Measurements from ENCODE around the gene CPSF4. TPM values are rescaled to one million over a fixed set of nuclear protein-coding genes. Genes with fewer than 3 reads are reported as not detected.
A peak's percentile ranks its signal among the peaks of the same experiment; 100 is the strongest.

The CPSF4 gene
- total and polyA plus RNA-seq, 5 donors = 16.2 to 21.9 (median 17.9) TPM

GRCh38 chr7:99396418-99397296 lies 42.1 kb upstream of the CPSF4 start:
- ATAC-seq (no peak), DNase-seq (peak in 2 of 3 donors; percentile 18 to 50)
- 74% methylated on average over 21 of the region's 21 CpGs for WGBS
- H3K4me1 ChIP-seq (ENCODE audit: control insufficient read depth, insufficient read depth, low read length) = no peaks in the 10 kb centered on the region
- no peaks in the 10 kb centered on the region for H3K27me3 ChIP-seq (ENCODE audit: control insufficient read depth, insufficient read depth)
- no peak overlapping the region for H3K27ac ChIP-seq (ENCODE audit: low read length)
- intact Hi-C loops (cut with DNase I) = no loop called here
- H3K4me3 ChIP-seq (ENCODE audit: low read length) = no peak overlapping the region
- no peaks in the 10 kb centered on the region for H3K9me3 ChIP-seq (ENCODE audit: control insufficient read depth, low read length)

GRCh38 chr7:99397297-99397983 lies 41.3 kb upstream of the CPSF4 start:
- H3K4me1 ChIP-seq (ENCODE audit: control insufficient read depth, insufficient read depth, low read length) = no peaks in the 10 kb centered on the region
- H3K4me3 ChIP-seq (ENCODE audit: low read length) = no peak overlapping the region
- H3K27ac ChIP-seq (ENCODE audit: low read length) = no peak overlapping the region
- ATAC-seq (no peak), DNase-seq (peak in 2 of 3 donors; percentile 47 to 54)
- intact Hi-C loops (cut with DNase I) = no loop called here
- 75% methylated on average over 18 of the region's 18 CpGs for WGBS
- H3K9me3 ChIP-seq (ENCODE audit: control insufficient read depth, low read length) = no peaks in the 10 kb centered on the region
- H3K27me3 ChIP-seq (ENCODE audit: control insufficient read depth, insufficient read depth) = no peaks in the 10 kb centered on the region

GRCh38 chr7:99398891-99399445 lies 39.8 kb upstream of the CPSF4 start:
- Histone ChIP-seq H3K27ac (ENCODE audit: low read length) (no peak overlapping the region), H3K27me3 (ENCODE audit: control insufficient read depth, insufficient read depth) (no peaks in the 10 kb centered on the region), H3K4me3 (ENCODE audit: low read length) (no peak overlapping the region), H3K4me1 (ENCODE audit: control insufficient read depth, insufficient read depth, low read length) (no peaks in the 10 kb centered on the region), H3K9me3 (ENCODE audit: control insufficient read depth, low read length) (no peaks in the 10 kb centered on the region)
- 73% methylated on average over 5 of the region's 5 CpGs for WGBS
- ATAC-seq (no peak), DNase-seq (peak in 2 of 3 donors; percentile 8 to 20)
- intact Hi-C loops (cut with DNase I) = no loop called here

- 72% methylated on average over 6 of the region's 6 CpGs for WGBS
- Histone ChIP-seq H3K27ac (ENCODE audit: low read length) (no peak overlapping the region), H3K27me3 (ENCODE audit: control insufficient read depth, insufficient read depth) (no peaks in the 10 kb centered on the region)
Measured at GRCh38 chr7:99399597-99399996, 39.1 kb upstream of the CPSF4 start.

GRCh38 chr7:99402854-99403253 lies 35.9 kb upstream of the CPSF4 start:
- DNase-seq (no peak), ATAC-seq (no peak)
- H3K27me3 ChIP-seq (ENCODE audit: control insufficient read depth, insufficient read depth) = no peaks in the 10 kb centered on the region
- H3K4me3 ChIP-seq (ENCODE audit: low read length) = no peak overlapping the region
- H3K4me1 ChIP-seq (ENCODE audit: control insufficient read depth, insufficient read depth, low read length) = peaks cover 3% of the 10 kb centered on the region
- H3K27ac ChIP-seq (ENCODE audit: low read length) = no peak overlapping the region
- 98% methylated on average over 3 of the region's 3 CpGs for WGBS
- no peaks in the 10 kb centered on the region for H3K9me3 ChIP-seq (ENCODE audit: control insufficient read depth, low read length)
- intact Hi-C loops (cut with DNase I) = no loop called here

More at GRCh38 chr7:99399597-99399996, 39.1 kb upstream of the CPSF4 start:
- Histone ChIP-seq H3K9me3 (ENCODE audit: control insufficient read depth, low read length) (no peaks in the 10 kb centered on the region), H3K4me1 (ENCODE audit: control insufficient read depth, insufficient read depth, low read length) (no peaks in the 10 kb centered on the region), H3K4me3 (ENCODE audit: low read length) (no peak overlapping the region)
- peak in 2 of 3 donors; percentile 6 to 32 for DNase-seq
- no peak for ATAC-seq
- intact Hi-C loops (cut with DNase I) = no loop called here

- 93% methylated on average over 5 of the region's 5 CpGs for WGBS
- no peaks in the 10 kb centered on the region for H3K27me3 ChIP-seq (ENCODE audit: control insufficient read depth, insufficient read depth)
- peak in 2 of 3 donors; percentile 33 to 35 for DNase-seq
- H3K27ac ChIP-seq (ENCODE audit: low read length) = no peak overlapping the region
- H3K9me3 ChIP-seq (ENCODE audit: control insufficient read depth, low read length) = no peaks in the 10 kb centered on the region
- peaks cover 3% of the 10 kb centered on the region for H3K4me1 ChIP-seq (ENCODE audit: control insufficient read depth, insufficient read depth, low read length)
- no peak for ATAC-seq
- H3K4me3 ChIP-seq (ENCODE audit: low read length) = no peak overlapping the region
- intact Hi-C loops (cut with DNase I) = no loop called here
Measured at GRCh38 chr7:99403764-99404163, 35.0 kb upstream of the CPSF4 start.

- DNase-seq (peak in 2 of 3 donors; percentile 58 to 67), ATAC-seq (no peak)
- Histone ChIP-seq H3K4me3 (ENCODE audit: low read length) (no peak overlapping the region), H3K9me3 (ENCODE audit: control insufficient read depth, low read length) (no peaks in the 10 kb centered on the region), H3K27me3 (ENCODE audit: control insufficient read depth, insufficient read depth) (no peaks in the 10 kb centered on the region), H3K27ac (ENCODE audit: low read length) (no peak overlapping the region), H3K4me1 (ENCODE audit: control insufficient read depth, insufficient read depth, low read length) (peaks cover 3% of the 10 kb centered on the region)
- intact Hi-C loops (cut with DNase I) = no loop called here
- 78% methylated on average over 18 of the region's 18 CpGs for WGBS
Measured at GRCh38 chr7:99404235-99404976, 34.3 kb upstream of the CPSF4 start.

- H3K4me1 ChIP-seq (ENCODE audit: control insufficient read depth, insufficient read depth, low read length) = peaks cover 6% of the 10 kb centered on the region
- H3K27me3 ChIP-seq (ENCODE audit: control insufficient read depth, insufficient read depth) = no peaks in the 10 kb centered on the region
- DNase-seq (peak in 2 of 3 donors; percentile 41 to 51), ATAC-seq (no peak)
- H3K4me3 ChIP-seq (ENCODE audit: low read length) = no peak overlapping the region
- H3K9me3 ChIP-seq (ENCODE audit: control insufficient read depth, low read length) = no peaks in the 10 kb centered on the region
- intact Hi-C loops (cut with DNase I) = no loop called here
- WGBS = 93% methylated on average over 10 of the region's 10 CpGs
- no peak overlapping the region for H3K27ac ChIP-seq (ENCODE audit: low read length)
Measured at GRCh38 chr7:99404977-99405320, 33.8 kb upstream of the CPSF4 start.

- Histone ChIP-seq H3K4me1 (ENCODE audit: control insufficient read depth, insufficient read depth, low read length) (peaks cover 7% of the 10 kb centered on the region), H3K4me3 (ENCODE audit: low read length) (no peak overlapping the region)
- intact Hi-C loops (cut with DNase I) = no loop called here
Measured at GRCh38 chr7:99406557-99406956, 32.2 kb upstream of the CPSF4 start.

GRCh38 chr7:99407872-99408378 lies 30.8 kb upstream of the CPSF4 start:
- ATAC-seq (peak; percentile 8 to 71), DNase-seq (peak; percentile 71 to 79 (median 75))
- intact Hi-C loops (cut with DNase I) = no loop called here

More at GRCh38 chr7:99406557-99406956, 32.2 kb upstream of the CPSF4 start:
- 66% methylated on average over 1 of the region's 1 CpG for WGBS
- ATAC-seq (no peak), DNase-seq (peak in 1 of 3 donors; percentile 4)
- Histone ChIP-seq H3K27ac (ENCODE audit: low read length) (no peak overlapping the region), H3K27me3 (ENCODE audit: control insufficient read depth, insufficient read depth) (no peaks in the 10 kb centered on the region), H3K9me3 (ENCODE audit: control insufficient read depth, low read length) (no peaks in the 10 kb centered on the region)

More at GRCh38 chr7:99407872-99408378, 30.8 kb upstream of the CPSF4 start:
- Histone ChIP-seq H3K27ac (ENCODE audit: low read length) (peak overlapping the region; percentile 99), H3K4me3 (ENCODE audit: low read length) (peak overlapping the region; percentile 97), H3K4me1 (ENCODE audit: control insufficient read depth, insufficient read depth, low read length) (peaks cover 7% of the 10 kb centered on the region), H3K27me3 (ENCODE audit: control insufficient read depth, insufficient read depth) (no peaks in the 10 kb centered on the region), H3K9me3 (ENCODE audit: control insufficient read depth, low read length) (no peaks in the 10 kb centered on the region)
- WGBS = under 1% methylated on average over 28 of the region's 28 CpGs
